Panc1 (cell line): ENCODE results near the gene BLM.

Experiments
- CTCF ChIP-seq: fragments of 450-650 bp; IDR thresholded peaks from 2 replicates; pipeline ENCODE4 v1.5.1; 2017; ENCODE audit warnings: mild to moderate bottlenecking
- SIN3A ChIP-seq: IDR thresholded peaks from 2 replicates; pipeline ENCODE4 v1.6.1; 2012; ENCODE audit warnings: low read depth, mild to moderate bottlenecking, low read length, moderate library complexity, borderline replicate concordance; ENCODE audit not compliant: insufficient read depth

- no peak for TF ChIP-seq SIN3A
- TF ChIP-seq CTCF = no peak
Observed at GRCh38 chr15:90681480-90681879, 35.7 kb upstream of the BLM start.
